ENCODE results near the gene PIK3IP1. TPM values are rescaled to one million over a fixed set of nuclear protein-coding genes. Genes with fewer than 3 reads are reported as not detected.
"Not testable (repeated sequence)": the region's sequence is repeated elsewhere in the genome, so short reads cannot be mapped to it uniquely, and the experiment has no call there.

Gene PIK3IP1
- total RNA-seq, 2 experiments from 2014 or later: 13.2 to 16.1 TPM

- ATAC-seq: peak; percentile 30
- peaks cover 78% of the 10 kb centered on the region for H3K36me3 Mint-ChIP-seq (ENCODE audit: low read depth)
- no peak overlapping the region for H3K27ac Mint-ChIP-seq
- H3K27me3 Mint-ChIP-seq (ENCODE audit: low read depth): no peaks in the 10 kb centered on the region
- no peak overlapping the region for H3K4me3 Mint-ChIP-seq
- ChIA-PET CTCF (interaction anchor here (1.7 kb wide), 1 partner anchor 16 kb away, joined by 5 read pairs; no protein-coding TSS in a partner anchor), POLR2A (interaction anchor here (1.2 kb wide), 1 partner anchor 38 kb away, joined by 4 read pairs; the partner anchor contains the start of gene PIK3IP1)
- DNase-seq: no peak
- peaks cover 15% of the 10 kb centered on the region for H3K4me1 Mint-ChIP-seq (ENCODE audit: low read depth)
- no peaks in the 10 kb centered on the region for H3K9me3 Mint-ChIP-seq (ENCODE audit: insufficient read depth)
Measured at GRCh38 chr22:31329453-31330215, 37.3 kb upstream of the PIK3IP1 start.

GRCh38 chr22:31329029-31329428, 36.7 kb upstream of the PIK3IP1 start:
- ChIA-PET CTCF (interaction anchor here (1.7 kb wide), 1 partner anchor 15 kb away, joined by 5 read pairs; no protein-coding TSS in a partner anchor), POLR2A (no interaction called here)
- peaks cover 74% of the 10 kb centered on the region for H3K36me3 Mint-ChIP-seq (ENCODE audit: low read depth)
- DNase-seq (no peak), ATAC-seq (no peak)
- no peaks in the 10 kb centered on the region for H3K27me3 Mint-ChIP-seq (ENCODE audit: low read depth)
- no peak overlapping the region for H3K4me3 Mint-ChIP-seq
- no peaks in the 10 kb centered on the region for H3K9me3 Mint-ChIP-seq (ENCODE audit: insufficient read depth)
- peaks cover 17% of the 10 kb centered on the region for H3K4me1 Mint-ChIP-seq (ENCODE audit: low read depth)
- H3K27ac Mint-ChIP-seq: peak overlapping the region; percentile 27

DNA sequence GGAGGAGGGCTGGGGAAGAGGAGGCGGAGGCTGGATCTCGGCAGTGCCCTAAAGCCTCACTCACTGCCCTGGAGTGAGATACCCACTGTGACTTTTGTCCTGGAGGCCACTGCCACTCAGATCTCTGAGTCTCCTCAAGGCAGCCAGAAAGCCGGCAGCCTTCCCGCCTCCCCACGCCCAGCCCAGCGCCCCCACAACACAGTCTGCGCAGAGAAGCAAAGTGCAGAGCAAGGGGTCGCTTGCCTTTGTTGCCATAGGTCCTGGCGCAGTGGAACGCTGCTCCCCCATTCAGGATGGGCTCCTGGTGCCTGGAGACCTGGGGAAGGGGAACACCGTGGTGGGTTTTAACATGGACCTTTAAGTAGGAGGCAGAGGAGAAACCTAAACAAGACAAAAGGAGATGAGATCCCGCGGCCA, 36.3 kb upstream of the PIK3IP1 start:
- DNase-seq (no peak), ATAC-seq (no peak)
- Mint-ChIP-seq H3K27me3 (ENCODE audit: low read depth) (no peaks in the 10 kb centered on the region), H3K36me3 (ENCODE audit: low read depth) (peaks cover 71% of the 10 kb centered on the region), H3K27ac (no peak overlapping the region), H3K4me1 (ENCODE audit: low read depth) (peaks cover 18% of the 10 kb centered on the region), H3K9me3 (ENCODE audit: insufficient read depth) (no peaks in the 10 kb centered on the region), H3K4me3 (no peak overlapping the region)
- POLR2A ChIA-PET: no interaction called here
- CTCF ChIA-PET: interaction anchor here (1.7 kb wide), 1 partner anchor 15 kb away, joined by 6 read pairs; no protein-coding TSS in a partner anchor

- Mint-ChIP-seq H3K9me3 (ENCODE audit: insufficient read depth) (no peaks in the 10 kb centered on the region), H3K27me3 (ENCODE audit: low read depth) (no peaks in the 10 kb centered on the region), H3K4me1 (ENCODE audit: low read depth) (peaks cover 22% of the 10 kb centered on the region), H3K4me3 (no peak overlapping the region), H3K27ac (no peak overlapping the region), H3K36me3 (ENCODE audit: low read depth) (peaks cover 68% of the 10 kb centered on the region)
- DNase-seq: no peak
- CTCF ChIA-PET: interaction anchor here (1.7 kb wide), 1 partner anchor 15 kb away, joined by 6 read pairs; no protein-coding TSS in a partner anchor
- no peak for ATAC-seq
- POLR2A ChIA-PET: no interaction called here
Measured at GRCh38 chr22:31327806-31328543, 35.7 kb upstream of the PIK3IP1 start.

DNA sequence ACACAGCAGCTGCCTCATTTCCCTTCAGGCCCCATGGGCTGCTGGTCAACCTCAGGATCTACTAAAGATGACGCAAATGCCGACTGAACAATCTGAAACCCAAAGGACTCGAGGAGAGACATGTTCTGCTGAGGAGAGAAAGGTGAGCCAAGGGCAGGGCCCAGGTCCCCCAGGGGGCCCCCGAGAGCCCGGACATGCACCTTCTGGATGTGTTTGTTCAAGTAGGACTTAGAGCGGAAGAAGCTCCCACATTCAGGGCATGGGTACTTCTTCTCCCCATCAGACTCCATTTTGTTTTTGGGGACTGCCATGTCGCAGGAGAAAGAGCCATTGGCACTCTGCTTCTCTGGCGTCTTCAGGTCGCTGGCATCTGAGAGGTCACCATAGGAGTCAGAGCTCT, 34.6 kb upstream of the PIK3IP1 start:
- CTCF ChIA-PET: interaction anchor here (1.5 to 1.7 kb wide), 2 partner anchors 13 to 20 kb away, joined by 3 to 6 read pairs; partner anchors contain the start of gene PATZ1
- Mint-ChIP-seq H3K27ac (no peak overlapping the region), H3K27me3 (ENCODE audit: low read depth) (no peaks in the 10 kb centered on the region), H3K9me3 (ENCODE audit: insufficient read depth) (no peaks in the 10 kb centered on the region), H3K4me3 (no peak overlapping the region), H3K4me1 (ENCODE audit: low read depth) (peaks cover 22% of the 10 kb centered on the region), H3K36me3 (ENCODE audit: low read depth) (peaks cover 64% of the 10 kb centered on the region)
- POLR2A ChIA-PET: interaction anchor here (0.7 to 1.0 kb wide), 2 partner anchors 12 to 38 kb away, joined by 3 read pairs; no protein-coding TSS in a partner anchor
- ATAC-seq (no peak), DNase-seq (no peak)

DNA sequence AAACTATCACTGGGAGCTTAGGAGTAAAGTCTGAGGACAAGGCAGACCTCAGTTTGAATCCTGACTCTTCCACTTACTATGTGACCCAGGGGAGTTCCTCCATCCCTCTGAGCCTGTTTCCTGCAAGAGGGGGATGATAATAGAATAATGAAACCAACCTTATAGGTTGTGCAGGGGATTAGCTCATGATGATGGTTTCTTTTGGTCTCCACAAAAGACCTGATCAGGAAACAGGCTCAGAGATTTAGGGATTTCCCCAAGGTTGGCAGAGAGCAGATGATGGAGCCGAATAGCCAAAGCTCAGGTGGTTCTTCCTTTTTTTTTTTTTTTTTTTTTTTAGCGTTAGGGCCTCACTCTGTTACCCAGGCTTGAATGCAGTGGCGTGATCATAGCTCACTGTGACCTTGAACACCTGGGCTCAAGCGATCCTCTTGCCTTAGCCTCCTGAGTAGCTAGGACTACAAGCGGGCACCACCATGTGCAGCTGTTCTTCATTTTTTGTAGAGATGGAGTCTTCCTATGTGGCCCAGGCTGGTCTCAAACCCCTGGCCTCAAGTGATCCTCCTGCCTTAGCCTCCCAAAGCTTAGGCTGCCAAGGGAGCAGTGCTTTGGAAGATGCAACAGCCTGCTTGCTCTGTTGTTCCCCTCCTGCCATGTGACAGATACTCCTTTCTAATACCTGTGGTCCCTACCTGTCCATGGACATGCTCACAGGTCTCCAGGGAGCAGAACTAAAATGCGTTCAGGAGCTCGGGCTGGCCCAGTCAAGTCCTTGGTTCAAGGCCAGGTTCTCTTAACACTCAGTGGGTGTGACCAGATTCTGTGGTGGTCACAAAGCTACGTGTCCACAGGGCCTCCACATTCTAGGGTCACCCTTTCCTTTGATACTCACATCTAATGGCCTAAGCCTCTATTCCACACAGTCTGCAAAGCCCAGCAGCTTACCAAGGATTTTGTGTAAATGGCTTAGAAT, 31.6 kb upstream of the PIK3IP1 start:
- Mint-ChIP-seq H3K9me3 (ENCODE audit: insufficient read depth) (no peaks in the 10 kb centered on the region), H3K36me3 (ENCODE audit: low read depth) (peaks cover 41% of the 10 kb centered on the region), H3K27me3 (ENCODE audit: low read depth) (no peaks in the 10 kb centered on the region), H3K4me3 (no peak overlapping the region), H3K4me1 (ENCODE audit: low read depth) (peaks cover 7% of the 10 kb centered on the region), H3K27ac (no peak overlapping the region)
- ATAC-seq: no peak
- ChIA-PET POLR2A (interaction anchor here (1.3 kb wide), 1 partner anchor 8 kb away, joined by 4 read pairs; no protein-coding TSS in a partner anchor), CTCF (interaction anchor here (1.2 to 3.8 kb wide), 3 partner anchors 10 to 51 kb away, joined by 3 to 32 read pairs (median 4); no protein-coding TSS in a partner anchor)
- no peak for DNase-seq

GRCh38 chr22:31321421-31321820, 29.1 kb upstream of the PIK3IP1 start:
- Mint-ChIP-seq H3K4me3 (no peak overlapping the region), H3K4me1 (ENCODE audit: low read depth) (peaks cover 7% of the 10 kb centered on the region), H3K36me3 (ENCODE audit: low read depth) (peaks cover 23% of the 10 kb centered on the region), H3K27ac (no peak overlapping the region), H3K27me3 (ENCODE audit: low read depth) (no peaks in the 10 kb centered on the region), H3K9me3 (ENCODE audit: insufficient read depth) (no peaks in the 10 kb centered on the region)
- no peak for ATAC-seq
- ChIA-PET CTCF (interaction anchor here (1.2 to 1.5 kb wide), 3 partner anchors 8 to 48 kb away, joined by 3 to 13 read pairs (median 5); no protein-coding TSS in a partner anchor), POLR2A (no interaction called here)
- no peak for DNase-seq

DNA sequence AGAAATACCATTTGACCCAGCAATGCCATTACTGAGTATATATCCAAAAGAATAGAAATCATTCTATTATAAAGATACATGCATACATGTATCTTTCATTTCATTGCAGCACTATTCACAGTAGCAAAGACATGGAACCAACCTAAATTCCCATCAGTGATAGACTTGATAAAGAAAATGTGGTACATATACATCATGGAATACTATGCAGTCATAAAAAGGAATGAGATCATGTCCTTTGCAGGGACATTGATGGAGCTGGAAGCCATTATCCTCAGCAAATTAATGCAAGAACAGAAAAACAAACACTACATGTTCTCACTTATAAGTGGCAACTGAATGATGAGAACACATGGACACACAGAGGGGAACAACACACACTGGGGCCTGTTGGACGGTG, 21.9 kb upstream of the PIK3IP1 start:
- not testable (repeated sequence) for DNase-seq; H3K9me3 Mint-ChIP-seq (ENCODE audit: insufficient read depth); H3K36me3 Mint-ChIP-seq (ENCODE audit: low read depth); ATAC-seq; H3K4me3 Mint-ChIP-seq; H3K27ac Mint-ChIP-seq; H3K27me3 Mint-ChIP-seq (ENCODE audit: low read depth); H3K4me1 Mint-ChIP-seq (ENCODE audit: low read depth)
- ChIA-PET CTCF (interaction anchor here (1.2 to 6.3 kb wide), 16 partner anchors 8 to 326 kb away, joined by 3 to 107 read pairs (median 10); partner anchors contain the start of genes LIMK2 and PIK3IP1), POLR2A (interaction anchor here (1.2 to 1.6 kb wide), 3 partner anchors 13 to 30 kb away, joined by 3 to 5 read pairs (median 4); no protein-coding TSS in a partner anchor)

GRCh38 chr22:31313366-31314147, 21.3 kb upstream of the PIK3IP1 start:
- Mint-ChIP-seq H3K27ac (no peak overlapping the region), H3K27me3 (ENCODE audit: low read depth) (no peaks in the 10 kb centered on the region), H3K36me3 (ENCODE audit: low read depth) (peaks cover 6% of the 10 kb centered on the region), H3K9me3 (ENCODE audit: insufficient read depth) (peaks cover 7% of the 10 kb centered on the region), H3K4me1 (ENCODE audit: low read depth) (peaks cover 2% of the 10 kb centered on the region), H3K4me3 (no peak overlapping the region)
- peak; percentile 63 for ATAC-seq
- ChIA-PET POLR2A (interaction anchor here (1.3 to 1.6 kb wide), 3 partner anchors 22 to 31 kb away, joined by 4 to 15 read pairs (median 5); partner anchors contain the start of gene PIK3IP1), CTCF (interaction anchor here (0.6 to 6.3 kb wide), 32 partner anchors 8 to 327 kb away, joined by 3 to 107 read pairs (median 4); partner anchors contain the start of genes LIMK2, PATZ1, PIK3IP1 and SELENOM)
- peak; percentile 75 for DNase-seq

DNA sequence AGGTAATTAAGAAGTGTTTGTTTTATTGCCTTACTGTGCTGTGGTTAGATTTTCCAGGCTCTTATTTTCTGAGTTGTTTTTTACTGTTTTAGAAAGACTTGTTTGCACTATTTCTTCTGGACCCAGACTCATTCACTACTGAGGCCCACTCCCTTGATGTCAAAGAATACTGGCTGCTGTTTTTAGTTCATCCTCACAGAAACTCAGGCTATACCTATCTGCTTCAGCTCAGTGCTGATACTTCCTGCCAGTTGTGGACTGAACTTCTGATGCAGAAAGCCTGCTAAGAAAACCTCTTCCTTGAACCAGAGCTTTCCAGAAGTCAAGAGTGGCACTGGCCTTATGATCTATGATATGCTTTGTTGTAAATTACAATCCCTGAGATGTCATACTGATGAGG, 15.9 kb upstream of the PIK3IP1 start:
- Mint-ChIP-seq H3K4me3 (no peak overlapping the region), H3K9me3 (ENCODE audit: insufficient read depth) (no peaks in the 10 kb centered on the region), H3K4me1 (ENCODE audit: low read depth) (peaks cover 21% of the 10 kb centered on the region)

More for the DNA sequence above, 15.9 kb upstream of the PIK3IP1 start:
- no peaks in the 10 kb centered on the region for H3K36me3 Mint-ChIP-seq (ENCODE audit: low read depth)
- POLR2A ChIA-PET: interaction anchor here (0.8 to 1.3 kb wide), 2 partner anchors 18 to 56 kb away, joined by 3 to 8 read pairs; no protein-coding TSS in a partner anchor
- no peak for ATAC-seq
- no peaks in the 10 kb centered on the region for H3K27me3 Mint-ChIP-seq (ENCODE audit: low read depth)
- no peak for DNase-seq
- CTCF ChIA-PET: interaction anchor here (1.1 to 2.9 kb wide), 4 partner anchors 11 to 143 kb away, joined by 3 to 17 read pairs (median 3); partner anchors contain the start of gene PIK3IP1
- H3K27ac Mint-ChIP-seq: peak overlapping the region; percentile 66
